Embryonic facial prominence (tissue), 1 donor: ENCODE results near the gene GAS2L3.
A peak's percentile ranks its signal among the peaks of the same experiment; 100 is the strongest.
"Not testable (repeated sequence)": the region's sequence is repeated elsewhere in the genome, so short reads cannot be mapped to it uniquely, and the experiment has no call there.

ENCODE experiments used
- DNase-seq: peaks from one replicate; pipeline ENCODE4 v3.0.0-alpha.2; 2016; ENCODE audit errors: extremely low spot score

The GAS2L3 gene

DNA sequence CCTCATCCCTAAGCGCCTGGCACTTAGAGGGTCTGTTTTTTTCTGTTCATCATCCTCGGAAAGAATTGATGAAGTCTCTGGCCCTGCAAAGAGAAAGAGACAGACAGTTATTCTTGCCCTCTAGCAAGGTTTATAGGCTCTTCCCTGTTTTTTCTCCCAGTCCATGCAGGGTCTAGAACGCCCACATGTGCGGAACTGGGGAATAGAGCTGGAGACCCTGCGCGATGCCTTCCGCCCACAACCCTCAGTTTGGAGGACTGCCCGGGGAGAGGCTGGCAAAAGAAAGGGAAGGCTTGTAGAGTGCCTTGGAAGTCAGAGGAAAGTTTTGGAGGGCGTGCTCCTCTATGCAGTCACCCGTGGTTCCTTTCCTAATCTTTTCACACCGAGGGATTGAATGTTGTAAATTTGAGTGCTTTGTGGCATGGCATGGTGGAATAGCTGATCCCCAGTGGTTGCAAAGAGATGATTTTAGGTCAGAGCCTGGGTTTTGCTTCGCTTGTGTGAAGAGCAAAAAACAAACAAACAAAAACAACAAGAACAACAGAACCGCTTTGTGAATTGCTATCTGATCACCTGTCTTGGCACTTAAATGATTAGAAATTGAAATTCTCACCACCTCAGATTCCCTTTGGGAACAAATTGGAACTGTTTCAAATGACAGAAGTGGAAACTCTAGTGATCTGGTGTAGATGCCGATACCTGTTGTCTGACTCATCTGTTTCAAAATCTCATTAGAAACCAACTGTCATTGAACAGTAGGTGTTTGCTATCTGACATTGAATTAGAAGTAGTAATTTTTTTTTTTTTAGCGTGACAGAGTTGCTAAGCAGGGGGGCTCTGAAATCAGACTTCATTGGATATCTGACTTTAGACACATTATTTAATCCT is 947 bp downstream of the GAS2L3 start:
- DNase-seq = peak; percentile 10

DNA sequence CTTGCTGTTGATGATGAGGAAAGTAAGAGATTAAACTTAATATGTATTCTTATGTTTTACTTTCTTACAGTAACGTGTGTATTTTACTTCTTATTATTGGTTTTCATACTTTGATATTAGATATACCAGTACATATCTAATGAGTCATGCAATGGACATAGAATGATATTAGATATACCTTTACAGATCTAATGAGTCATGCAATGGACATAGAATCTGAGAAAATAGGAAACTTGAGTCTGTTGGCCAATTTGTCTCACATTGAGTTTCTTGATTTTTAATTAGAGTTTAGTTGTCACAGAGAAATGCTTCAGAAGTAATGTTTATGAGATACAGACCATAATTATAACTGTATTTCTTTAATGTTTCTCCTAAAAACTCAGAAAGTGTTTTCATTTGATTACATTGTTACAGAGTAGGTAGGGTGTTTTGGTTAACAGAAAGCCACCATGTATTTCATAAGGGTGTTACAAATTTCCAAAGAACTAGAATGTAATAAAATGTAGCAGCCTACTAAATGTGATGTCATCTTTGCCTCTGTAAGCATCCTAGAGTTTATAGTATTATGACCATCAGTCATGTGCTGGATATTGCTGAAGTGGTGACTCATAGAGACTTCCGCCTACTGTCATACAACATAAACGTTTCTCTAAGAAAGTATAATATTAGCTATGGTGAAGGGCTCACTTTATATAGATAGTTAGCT is 3.0 kb downstream of the GAS2L3 start:
- no peak for DNase-seq

DNA sequence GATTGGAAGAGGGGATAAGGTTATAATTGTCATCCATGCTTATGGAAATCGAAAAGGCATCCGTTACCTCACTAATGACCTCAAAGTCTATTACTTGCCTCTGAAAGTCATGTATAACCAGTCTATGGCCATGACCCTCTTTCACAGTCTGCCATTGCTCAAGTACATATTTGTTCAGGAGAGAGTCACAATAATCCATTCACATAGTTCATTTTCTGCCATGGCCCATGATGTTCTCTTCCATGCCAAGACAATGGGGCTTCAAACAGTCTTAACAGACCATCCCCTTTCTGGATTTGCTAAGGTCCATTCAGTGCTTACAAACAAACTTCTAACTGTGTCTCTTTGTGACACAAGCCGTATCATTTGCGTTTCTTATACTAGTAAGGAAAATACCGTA is 5.4 kb downstream of the GAS2L3 start:
- no peak for DNase-seq

DNA sequence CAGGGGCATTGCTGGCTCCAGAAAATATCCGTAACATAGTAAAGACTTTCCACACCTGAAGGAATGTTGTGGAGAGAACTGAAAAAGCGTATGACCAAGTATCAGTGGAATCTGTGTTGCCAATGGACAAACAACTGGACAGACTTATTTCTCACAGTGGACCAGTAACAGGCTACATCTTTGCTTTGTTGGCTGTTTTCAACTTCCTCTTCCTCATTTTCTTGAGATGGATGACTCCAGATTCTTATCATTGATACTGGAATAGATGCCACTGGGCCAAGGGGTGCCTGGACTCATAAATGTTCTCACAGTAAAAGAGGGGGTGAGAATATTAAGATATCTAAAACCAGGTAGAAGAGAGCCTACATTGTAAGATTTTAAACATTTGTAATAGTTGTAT is 6.4 kb downstream of the GAS2L3 start:
- DNase-seq = no peak

DNA sequence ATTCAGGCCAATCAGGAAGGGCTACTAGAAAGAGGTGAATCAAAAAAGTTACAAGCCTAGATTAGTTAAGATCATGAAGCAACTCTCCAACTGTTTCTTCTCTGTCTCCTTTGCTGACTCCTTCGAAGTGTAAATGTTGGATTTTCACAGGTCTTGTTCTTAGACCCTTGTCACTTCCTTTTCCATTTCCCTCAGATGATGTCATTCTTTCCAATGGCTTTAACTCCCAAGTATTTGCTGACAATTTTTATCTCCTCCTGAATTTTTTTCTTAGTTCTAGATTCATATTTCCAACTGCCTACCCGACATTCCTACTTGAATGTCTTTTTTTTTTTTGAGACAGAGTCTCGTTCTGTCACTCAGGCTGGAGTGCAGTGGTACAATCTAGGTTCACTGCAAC is 10.8 kb downstream of the GAS2L3 start:
- DNase-seq = no peak

DNA sequence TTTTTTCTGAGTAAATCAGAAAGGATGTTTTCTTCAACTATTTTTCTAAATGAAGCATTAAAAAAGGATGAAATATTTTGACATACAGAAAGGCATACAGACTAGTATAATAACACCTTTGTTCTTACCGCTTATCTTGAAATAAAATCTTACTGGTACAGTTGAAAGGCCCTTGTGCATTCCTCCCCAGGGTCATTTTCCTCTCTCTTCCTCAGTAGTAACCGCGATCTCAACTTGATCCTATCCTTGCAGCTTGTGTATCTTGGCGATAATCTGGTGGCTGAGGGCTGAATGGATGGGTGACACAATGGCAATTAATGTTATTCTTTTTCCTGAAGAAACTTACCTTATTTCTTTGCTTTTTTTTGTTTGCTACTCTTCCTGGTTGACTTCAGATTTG is 18.5 kb downstream of the GAS2L3 start:
- no peak for DNase-seq

DNA sequence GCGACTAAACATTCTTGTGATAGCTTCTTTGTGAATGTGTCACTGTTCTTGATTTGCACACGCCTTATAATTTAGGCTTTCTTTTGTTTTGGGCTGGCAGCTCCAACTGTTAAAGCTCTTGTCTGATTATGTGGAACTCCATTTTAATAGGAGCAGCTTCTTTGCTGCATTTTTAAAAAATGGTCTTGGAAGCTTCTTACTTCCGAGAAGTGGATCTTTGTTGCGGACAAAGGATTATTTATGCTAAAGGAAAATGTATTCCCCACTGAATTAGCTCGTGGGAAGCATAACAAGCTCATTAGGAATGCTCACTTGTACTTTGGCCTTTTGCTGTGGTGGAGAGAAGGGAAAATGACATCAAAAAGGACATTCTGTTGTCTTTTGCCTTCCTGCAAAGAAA is 20.0 kb downstream of the GAS2L3 start:
- DNase-seq = no peak

DNA sequence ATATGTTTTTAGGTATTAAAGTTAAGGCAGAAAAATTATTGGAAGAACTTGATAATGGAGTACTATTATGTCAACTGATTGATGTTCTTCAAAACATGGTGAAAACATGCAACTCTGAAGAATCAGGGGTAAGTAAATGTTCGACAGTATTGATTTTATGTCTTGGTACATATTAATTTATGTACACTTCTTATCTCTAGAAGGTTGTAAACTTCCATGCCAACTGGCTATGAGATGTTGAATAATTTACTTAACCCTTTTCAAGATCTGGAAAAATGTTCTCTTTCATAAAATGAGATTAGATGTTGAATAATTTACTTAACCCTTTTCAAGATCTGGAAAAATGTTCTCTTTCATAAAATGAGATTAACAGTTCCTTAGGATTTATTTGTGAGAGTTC is 28.1 kb downstream of the GAS2L3 start:
- no peak for DNase-seq

DNA sequence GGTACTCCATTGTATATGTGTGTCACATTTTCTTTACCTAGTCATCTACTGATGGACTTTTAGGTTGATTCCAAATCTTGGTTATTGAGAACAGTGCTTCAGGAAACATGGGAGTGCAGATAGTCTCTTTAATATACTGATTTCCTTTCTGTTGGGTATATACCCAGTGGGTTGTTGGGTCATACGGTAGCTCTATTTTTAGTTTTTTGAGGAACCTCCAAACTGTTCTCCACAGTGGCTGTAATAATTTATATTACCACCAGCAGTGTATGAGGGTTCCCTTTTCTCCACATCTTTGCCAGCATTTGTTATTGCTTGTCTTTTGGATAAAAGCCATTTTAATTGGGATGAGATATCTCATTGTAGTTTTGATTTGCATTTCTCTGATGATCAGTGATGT is 29.5 kb downstream of the GAS2L3 start:
- not testable (repeated sequence) for DNase-seq

DNA sequence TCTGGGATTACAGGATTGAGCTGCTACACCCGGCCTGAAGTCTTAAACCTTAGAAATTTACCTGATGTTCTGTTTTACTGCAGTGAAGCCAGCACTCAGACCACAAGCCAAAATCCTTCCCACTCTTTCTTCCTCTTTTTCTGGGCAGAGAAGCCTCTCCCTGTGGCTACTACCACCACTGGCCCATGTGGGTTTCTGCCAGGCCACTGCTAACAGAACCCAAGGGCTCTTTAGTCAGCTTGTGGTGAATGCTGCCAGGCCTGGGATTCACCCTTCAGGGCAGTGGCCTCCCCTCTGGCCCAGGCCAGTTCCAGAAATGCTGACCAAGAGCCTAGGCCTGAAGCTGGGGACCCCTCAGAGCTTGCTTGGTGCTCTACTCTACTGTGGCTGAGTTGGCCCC is 35.3 kb downstream of the GAS2L3 start:
- DNase-seq = no peak

DNA sequence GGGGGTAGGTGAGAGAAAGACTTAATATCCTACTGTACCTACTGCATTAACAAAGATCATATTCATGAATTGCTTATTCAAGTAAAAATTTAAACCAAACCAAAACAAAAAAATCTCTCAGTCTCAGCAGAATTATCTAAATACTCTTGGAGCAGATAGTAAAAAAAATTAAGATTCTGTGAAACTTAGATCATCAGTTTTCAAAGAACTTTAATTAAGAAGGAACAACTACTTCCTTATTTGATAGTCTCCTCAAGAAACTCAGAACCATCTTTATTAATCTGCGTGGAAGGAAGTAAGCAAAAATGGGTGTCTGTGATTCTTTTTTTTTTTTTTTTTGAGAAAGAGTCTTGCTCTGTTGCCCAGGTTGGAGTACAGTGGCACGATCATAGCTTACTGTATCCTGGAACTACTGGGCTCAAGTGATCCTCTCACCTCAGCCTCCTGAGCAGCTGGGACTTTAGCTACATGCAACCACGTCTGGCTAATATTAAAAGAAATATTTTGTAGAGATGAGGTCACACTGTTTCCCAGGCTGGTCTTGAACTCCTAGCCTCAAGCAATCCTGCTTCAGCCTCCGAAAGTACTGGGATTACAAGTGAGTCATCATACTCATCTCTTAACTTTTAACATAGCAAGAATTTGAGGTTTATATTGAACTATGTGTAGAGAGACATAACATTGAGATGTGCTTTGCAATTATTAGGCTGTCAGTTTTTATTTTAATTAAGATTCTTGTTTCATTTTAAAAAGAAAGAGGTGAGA is 37.4 kb downstream of the GAS2L3 start:
- DNase-seq = no peak

DNA sequence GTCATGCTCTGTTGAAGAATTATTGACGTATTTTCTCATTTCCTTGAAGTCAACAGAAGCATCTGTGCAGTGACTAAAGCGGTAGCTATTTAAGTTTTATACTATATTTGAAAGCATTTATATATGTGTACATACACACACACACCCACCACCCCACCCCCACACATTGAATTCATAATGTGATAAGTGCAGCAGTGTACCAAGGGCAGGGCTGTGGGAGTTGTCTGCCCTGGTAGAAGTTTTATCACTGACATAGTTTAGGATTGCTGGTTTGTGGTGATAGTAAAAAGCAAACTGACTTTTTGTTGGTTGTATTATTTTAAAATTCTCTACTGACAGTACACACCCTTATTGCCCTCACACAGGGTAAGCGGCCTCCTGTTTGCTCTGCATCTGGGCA is 39.1 kb downstream of the GAS2L3 start:
- DNase-seq = no peak

DNA sequence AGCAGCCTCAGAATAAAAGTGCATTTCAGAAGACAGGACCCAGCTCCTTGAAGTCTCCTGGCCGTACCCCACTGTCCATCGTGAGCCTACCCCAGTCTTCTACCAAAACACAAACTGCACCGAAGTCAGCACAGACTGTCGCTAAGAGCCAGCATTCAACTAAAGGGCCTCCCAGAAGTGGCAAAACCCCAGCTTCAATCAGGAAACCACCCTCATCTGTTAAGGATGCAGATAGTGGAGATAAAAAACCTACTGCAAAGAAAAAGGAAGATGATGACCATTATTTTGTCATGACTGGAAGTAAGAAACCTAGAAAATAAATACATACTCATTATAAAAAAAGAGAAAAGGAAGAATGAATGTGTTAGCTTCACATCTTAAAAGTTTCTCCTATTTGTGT is 51.1 kb downstream of the GAS2L3 start:
- DNase-seq = no peak

DNA sequence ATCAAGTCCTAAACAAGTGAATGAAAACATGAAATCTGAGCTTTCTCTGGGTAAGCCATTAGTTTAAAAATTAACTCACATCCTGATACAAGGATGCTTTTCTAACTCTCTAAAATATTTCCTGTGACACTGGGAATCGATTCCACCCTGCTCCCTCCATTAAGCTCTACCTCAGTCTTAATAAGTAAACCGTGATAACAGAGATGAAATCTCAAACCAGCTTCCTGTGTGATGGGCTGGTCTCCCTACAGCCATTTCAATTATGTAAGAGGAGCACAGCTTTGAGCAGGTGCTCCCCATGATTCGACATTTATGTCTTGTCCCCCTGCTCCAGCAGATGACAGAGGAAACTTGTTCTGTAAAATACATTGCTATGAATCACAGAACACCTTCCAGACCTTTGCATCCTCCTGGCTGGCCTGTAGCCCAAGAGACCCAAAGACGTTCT is 59.0 kb downstream of the GAS2L3 start:
- no peak for DNase-seq

DNA sequence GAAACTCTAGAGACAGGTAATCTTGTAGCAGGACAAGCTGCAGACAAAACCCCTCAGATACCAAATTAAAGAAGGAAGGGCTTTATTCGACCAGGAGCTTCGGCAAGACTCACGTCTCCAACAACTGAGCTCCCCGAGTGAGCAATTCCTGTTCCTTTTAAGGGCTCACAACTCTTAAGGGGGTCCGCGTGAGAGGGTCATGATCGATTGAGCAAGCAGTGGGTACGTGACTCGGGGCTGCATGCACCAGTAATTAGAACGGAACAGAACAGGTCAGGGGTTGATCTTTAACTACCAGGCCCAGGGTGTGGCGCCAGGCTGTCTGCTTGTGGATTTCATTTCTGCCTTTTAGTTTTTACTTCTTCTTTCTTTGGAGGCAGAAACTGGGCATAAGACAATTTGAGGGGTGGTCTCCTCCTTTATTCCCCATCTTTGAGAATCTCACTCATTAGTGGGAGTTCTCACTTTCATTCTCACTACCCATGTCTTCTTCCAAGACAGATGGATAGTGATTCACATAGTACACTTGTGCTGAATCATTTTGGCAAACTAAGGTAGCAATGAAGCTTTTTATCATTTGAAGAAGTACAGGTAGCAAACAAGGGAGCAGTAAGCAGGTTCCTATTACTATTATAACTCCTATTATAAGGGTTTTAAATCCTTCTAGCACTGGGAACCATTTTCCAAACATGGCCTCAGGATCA is 59.8 kb downstream of the GAS2L3 start:
- DNase-seq = not testable (repeated sequence)

DNA sequence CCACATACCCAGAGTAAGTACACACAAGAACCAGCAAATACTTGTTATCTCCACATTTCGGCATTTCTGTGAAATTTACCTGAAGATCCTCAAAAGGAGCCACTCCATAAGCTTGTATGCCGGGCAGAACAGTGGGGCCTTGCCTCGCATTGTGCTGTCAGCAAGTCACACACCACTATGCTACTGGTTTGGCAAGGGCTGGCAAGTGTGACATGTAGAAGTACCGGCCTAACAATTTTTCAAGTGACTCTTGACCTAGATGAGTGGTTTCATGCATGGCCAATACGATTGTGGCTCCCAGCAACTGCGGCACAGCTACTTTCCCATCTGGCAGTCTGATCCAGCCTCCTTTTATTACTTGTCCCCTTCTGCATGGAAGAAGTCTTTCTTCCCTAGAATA is 69.8 kb downstream of the GAS2L3 start:
- DNase-seq = no peak

DNA sequence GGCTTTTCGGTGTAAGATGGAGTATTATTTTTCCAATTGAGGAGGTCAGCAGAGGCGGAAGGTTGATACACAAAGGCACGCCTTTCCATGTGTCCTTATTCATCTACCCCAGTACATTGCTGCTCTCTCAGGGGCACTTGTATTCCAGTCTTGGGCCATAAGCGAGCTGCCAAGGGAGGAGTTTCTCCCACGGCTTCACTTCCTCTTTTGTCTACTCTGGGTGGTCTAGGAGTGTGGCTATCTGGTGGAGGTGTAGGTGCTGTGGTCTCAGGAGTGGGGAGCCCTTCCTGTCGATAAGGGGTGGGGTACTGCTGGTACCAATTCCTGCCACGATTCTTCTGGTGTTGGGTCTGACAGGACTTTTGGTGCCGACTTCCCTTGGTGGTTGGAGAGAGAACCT is 73.4 kb downstream of the GAS2L3 start:
- DNase-seq = no peak

DNA sequence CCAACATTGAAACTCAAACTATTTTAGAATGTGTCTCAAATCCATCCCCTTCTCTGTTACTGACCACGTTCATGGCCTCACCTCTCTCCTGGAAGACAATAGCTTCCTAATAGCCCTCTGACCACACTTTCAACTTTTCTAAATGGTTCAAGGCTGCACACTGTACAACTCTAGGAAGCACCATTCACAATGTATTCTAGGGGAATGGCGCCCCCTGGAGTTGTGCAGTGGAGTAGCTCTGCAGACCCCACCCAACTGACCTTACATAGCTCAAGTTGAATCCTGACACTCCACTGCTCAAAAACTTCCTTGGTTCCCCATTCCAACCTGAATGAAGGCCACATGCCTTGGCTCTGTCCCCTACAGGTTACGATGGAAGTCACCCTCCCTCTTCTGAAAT is 77.6 kb downstream of the GAS2L3 start:
- DNase-seq = no peak

DNA sequence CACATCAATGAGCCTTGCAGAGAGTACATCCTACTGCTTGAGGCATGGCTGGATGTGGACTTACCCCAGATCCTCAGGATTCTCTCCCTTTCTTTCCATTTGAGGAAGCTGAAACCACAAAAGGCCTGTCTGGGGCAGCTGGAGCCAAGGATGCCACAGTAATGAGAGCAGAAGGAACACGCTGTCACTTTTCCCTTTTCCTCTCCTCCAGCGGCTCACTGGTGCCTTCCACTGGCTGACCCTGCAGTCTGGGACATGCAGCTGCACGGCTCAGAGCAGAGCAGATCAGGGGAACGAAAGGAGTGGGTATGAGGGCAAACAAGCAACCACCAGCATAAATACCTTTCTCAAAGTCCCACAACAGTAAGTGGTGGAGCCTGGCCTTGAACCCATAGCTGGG is 78.2 kb downstream of the GAS2L3 start:
- no peak for DNase-seq

DNA sequence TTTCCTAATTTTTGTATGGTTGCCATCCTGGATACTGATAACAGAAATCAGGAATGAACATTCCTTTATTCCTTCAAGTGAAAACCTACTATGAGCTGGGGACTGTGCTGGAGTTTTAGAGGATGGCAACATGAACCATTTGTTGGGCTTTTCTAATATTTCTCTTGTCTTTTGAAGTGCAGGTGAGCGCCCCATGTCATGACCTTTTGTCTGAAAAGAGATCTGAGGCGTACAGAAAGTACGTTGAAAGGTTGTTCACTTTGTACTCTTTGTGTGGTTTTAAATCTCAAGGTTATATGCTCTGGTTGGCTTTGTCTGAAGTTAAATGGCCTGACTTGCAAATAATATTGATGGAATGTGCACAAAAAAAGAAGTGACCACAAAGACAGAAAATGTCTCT is 79.0 kb downstream of the GAS2L3 start:
- DNase-seq = no peak

DNA sequence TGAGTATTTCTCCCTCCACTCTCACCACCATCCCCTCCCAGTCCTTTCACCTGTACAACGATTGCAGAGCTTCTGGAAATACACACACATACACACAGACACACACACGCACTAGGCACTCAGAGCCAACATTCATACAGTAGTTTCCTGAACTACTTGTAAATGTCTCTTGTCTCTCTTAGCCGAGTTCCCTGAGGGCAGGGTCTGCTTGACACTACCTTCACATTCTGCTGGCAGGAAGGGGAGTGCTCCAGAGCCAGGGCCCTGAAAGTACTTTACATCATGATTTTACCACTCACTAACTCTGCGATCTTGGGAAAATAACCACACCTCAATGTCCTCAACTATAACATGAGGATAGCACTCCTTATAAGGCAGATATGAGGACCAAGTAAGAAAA is 82.7 kb downstream of the GAS2L3 start:
- DNase-seq = no peak

DNA sequence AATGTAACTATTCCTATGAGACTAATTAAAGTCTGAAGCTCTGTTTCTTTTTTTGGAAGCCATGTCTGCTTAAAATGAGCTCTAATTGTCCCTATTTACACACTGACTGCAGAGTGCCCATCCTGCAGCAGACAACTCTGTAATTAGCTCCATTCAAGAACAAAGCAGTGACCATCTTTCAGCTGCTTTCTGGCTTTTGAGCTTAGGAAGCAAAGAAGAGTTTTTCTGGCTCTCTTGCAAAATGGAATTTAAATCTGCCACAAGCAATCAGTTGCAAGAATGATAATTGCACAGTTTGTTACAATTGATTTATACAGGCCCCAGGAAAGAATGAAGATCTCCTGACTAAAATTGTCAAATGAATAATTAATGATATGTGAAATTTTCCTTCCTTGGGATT is 83.4 kb downstream of the GAS2L3 start:
- DNase-seq = no peak
